Adrenal gland (tissue), 5 donors: ENCODE measurements around the gene PTPRN2.

ENCODE experiments used
- POLR2A ChIP-seq, 2 donors: fragments of 450-650 bp; IDR thresholded peaks; one replicate each; pipeline ENCODE4 v1.6.1; 2017; ENCODE audit warnings: antibody characterized with exemption in 2 of 2, mild to moderate bottlenecking in 2 of 2, moderate library complexity in 1 of 2
- TF ChIP-seq, protein P1 (sequence below), 6 experiments: fragments of 450-650 bp in 4 of 6; fragments of 200-600 bp in 2 of 6; sonication (generic) in 1 of 6; IDR thresholded peaks; 1 replicate in 5 of 6; 2 replicates in 1 of 6; pipeline versions ENCODE4 v1.5.1 to v1.8.0; 2016 to 2021; ENCODE audit warnings: antibody characterized with exemption in 6 of 6, mild to moderate bottlenecking in 2 of 6, moderate library complexity in 1 of 6
- donor health status: DM: no; HTN: no; CAD: no.

DNA sequence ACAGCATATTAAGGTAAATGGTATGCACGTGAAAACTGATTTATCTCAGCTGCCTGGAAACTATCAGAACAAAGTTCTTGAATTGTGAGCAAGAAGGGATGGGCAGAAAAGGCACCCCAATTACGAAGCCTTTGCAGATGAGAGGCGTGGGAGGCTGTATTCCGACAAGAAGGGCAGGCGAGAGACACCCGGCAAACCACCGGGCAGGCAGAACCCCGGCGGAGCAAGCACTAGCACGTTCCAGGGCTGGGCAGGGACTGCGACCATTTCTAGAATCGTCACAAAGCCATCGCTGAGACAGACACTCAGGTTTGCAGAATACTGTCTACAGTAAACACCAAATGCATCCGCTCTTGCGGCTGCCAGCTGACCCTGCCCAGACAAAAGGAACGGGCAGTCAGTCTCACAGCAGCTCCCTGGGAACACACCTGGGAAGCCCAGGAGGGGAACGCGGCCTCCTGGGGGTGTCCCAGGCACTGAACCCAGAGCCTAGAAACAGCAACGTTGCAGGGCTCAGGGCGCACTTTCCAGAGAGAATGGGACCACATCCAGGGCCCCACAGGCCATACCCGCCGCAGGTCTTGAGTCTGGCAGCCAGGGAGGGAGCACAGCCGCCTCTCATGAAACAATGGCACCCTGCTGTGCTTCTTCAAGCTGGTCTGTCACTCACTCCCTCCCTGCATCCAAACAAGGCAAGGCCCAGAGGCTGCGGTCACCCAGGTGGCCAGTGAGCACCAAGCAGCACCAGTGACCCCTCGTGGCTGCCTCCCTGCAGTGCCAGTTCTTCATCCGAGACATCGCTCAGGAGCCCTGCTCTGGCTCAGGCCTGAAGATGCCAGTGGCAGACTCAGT lies 261.9 kb downstream of the PTPRN2 start:
- TF ChIP-seq, protein P1, sequence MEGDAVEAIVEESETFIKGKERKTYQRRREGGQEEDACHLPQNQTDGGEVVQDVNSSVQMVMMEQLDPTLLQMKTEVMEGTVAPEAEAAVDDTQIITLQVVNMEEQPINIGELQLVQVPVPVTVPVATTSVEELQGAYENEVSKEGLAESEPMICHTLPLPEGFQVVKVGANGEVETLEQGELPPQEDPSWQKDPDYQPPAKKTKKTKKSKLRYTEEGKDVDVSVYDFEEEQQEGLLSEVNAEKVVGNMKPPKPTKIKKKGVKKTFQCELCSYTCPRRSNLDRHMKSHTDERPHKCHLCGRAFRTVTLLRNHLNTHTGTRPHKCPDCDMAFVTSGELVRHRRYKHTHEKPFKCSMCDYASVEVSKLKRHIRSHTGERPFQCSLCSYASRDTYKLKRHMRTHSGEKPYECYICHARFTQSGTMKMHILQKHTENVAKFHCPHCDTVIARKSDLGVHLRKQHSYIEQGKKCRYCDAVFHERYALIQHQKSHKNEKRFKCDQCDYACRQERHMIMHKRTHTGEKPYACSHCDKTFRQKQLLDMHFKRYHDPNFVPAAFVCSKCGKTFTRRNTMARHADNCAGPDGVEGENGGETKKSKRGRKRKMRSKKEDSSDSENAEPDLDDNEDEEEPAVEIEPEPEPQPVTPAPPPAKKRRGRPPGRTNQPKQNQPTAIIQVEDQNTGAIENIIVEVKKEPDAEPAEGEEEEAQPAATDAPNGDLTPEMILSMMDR (IDR thresholded peaks at IDR 0.05) = peak in 4 of 6 experiments; percentile 22 to 43 (median 41)
- no peak for TF ChIP-seq POLR2A (IDR thresholded peaks at IDR 0.05)
